Astrocyte of the spinal cord (primary cell): ENCODE data around the gene DNER.
"Not testable (repeated sequence)": the region's sequence is repeated elsewhere in the genome, so short reads cannot be mapped to it uniquely, and the experiment has no call there.

Source experiments
- DNase-seq: peaks from one replicate; pipeline ENCODE4 v3.0.0; 2011; ENCODE audit warnings: low read depth, low spot score
- H3K4me3 ChIP-seq: 2 replicates; pipeline ENCODE4 v1.5.1; 2011; ENCODE audit warnings: low read depth, mild to moderate bottlenecking, low read length, moderate library complexity
- CTCF ChIP-seq: IDR thresholded peaks from 2 replicates; pipeline ENCODE4 v1.5.1; 2012; ENCODE audit warnings: low read depth, mild to moderate bottlenecking, low read length, inconsistent platforms
- in situ Hi-C: cut with HindIII; loops from 2 replicates; pipeline ENCODE4 v1.10.0; 2017; ENCODE audit warnings: low sequenced_read_pairs

The DNER gene

GRCh38 chr2:229520691-229521096 is 193.7 kb downstream of the DNER start:
- H3K4me3 ChIP-seq, result no peak overlapping the region
- DNase-seq, result no peak
- TF ChIP-seq CTCF, result no peak
- in situ Hi-C loops, result no loop called here

GRCh38 chr2:229519655-229520430 is 194.5 kb downstream of the DNER start:
- in situ Hi-C loops, result no loop called here
- H3K4me3 ChIP-seq, result no peak overlapping the region
- TF ChIP-seq CTCF, result no peak
- peak; percentile 12 for DNase-seq

- DNase-seq, result no peak
- in situ Hi-C loops, result no loop called here
- H3K4me3 ChIP-seq, result no peak overlapping the region
- TF ChIP-seq CTCF, result no peak
These were observed 200.0 kb downstream of the DNER start for GRCh38 chr2:229514273-229514895.

- H3K4me3 ChIP-seq, result no peak overlapping the region
- in situ Hi-C loops, result no loop called here
- peak; percentile 33 for DNase-seq
- TF ChIP-seq CTCF, result no peak
These were observed 202.8 kb downstream of the DNER start for GRCh38 chr2:229511524-229511923.

GRCh38 chr2:229506699-229507098 is 207.7 kb downstream of the DNER start:
- H3K4me3 ChIP-seq, in situ Hi-C loops, DNase-seq: not testable (repeated sequence)

GRCh38 chr2:229501051-229501794 is 213.1 kb downstream of the DNER start:
- H3K4me3 ChIP-seq, result no peak overlapping the region
- TF ChIP-seq CTCF, result no peak
- in situ Hi-C loops, result no loop called here
- peak; percentile 46 for DNase-seq

- no peak for TF ChIP-seq CTCF
- peak; percentile 31 for DNase-seq
- in situ Hi-C loops, result no loop called here
- no peak overlapping the region for H3K4me3 ChIP-seq
These were observed 222.3 kb downstream of the DNER start for GRCh38 chr2:229492034-229492433.
